PFSK-1 (cell line): Measurements from ENCODE around the gene SPATA46.

Experiments used
- FOXP2 ChIP-seq: optimal IDR thresholded peaks from 2 replicates; pipeline ENCODE3; 2011; ENCODE audit warnings: borderline replicate concordance, control low read depth, inconsistent platforms; ENCODE audit not compliant: insufficient read depth; ENCODE audit errors: extremely low read length, extremely low read depth
- POLR2AphosphoS5 ChIP-seq: IDR thresholded peaks from 2 replicates; pipeline ENCODE4 v1.6.1; 2012; ENCODE audit warnings: low read depth, mild to moderate bottlenecking, control low read depth, low read length, moderate library complexity
- SIN3A ChIP-seq: IDR thresholded peaks from 2 replicates; pipeline ENCODE4 v1.6.1; 2012; ENCODE audit warnings: mild to moderate bottlenecking, low read length, moderate library complexity, borderline replicate concordance; ENCODE audit not compliant: insufficient read depth
- TAF1 ChIP-seq: IDR thresholded peaks from 2 replicates; pipeline ENCODE4 v1.6.1; 2012; ENCODE audit warnings: low read length, control low read depth, borderline replicate concordance; ENCODE audit not compliant: insufficient read depth
- TF ChIP-seq, protein P1 (sequence below), 2 experiments: IDR thresholded peaks; 2 replicates each; pipeline versions ENCODE4 v1.6.1 to v1.8.0; 2011 to 2012; ENCODE audit warnings: low read depth in 2 of 2, low read length in 2 of 2, control low read depth in 1 of 2, inconsistent platforms in 1 of 2, mild to moderate bottlenecking in 1 of 2, moderate library complexity in 1 of 2; ENCODE audit not compliant: insufficient read depth in 1 of 2

The SPATA46 gene

DNA sequence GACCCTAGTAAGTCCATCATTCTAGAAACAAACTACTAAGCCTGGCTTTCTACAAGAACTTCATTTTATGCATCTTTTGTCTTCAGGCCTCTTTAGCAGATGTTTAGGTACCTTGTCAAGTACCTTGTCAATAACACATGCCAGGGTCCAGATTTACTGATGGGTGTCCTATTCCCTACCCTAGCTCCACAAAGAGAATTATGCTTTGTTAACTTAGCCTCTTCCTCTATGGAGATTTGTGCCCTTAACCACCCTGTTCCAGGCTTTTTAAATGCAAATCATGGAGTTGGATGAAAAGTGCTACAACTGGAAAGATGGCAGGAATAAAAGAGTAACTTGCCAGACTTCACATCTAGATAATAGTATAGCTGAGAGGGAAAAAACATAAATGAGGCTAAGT lies 42.7 kb downstream of the SPATA46 start:
- TF ChIP-seq FOXP2: no peak

DNA sequence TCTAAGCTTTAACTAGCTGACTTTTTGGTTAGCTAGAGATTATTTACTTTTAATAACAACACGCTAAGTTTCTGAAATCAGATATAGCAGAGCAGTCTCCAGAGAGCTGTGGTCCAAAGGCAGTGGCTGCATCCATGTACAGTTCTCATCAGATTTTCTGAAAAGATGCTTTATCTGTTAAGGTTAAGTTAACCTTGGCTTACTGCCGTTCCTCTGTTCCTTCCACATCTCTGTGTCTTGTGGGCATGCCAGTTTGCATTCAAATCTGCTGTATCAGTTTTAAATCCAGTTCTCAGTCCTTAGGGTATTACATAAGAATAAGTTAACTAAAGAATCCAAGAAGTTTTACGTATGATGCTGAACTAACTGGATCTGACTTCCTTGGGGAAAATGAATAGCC lies 46.8 kb downstream of the SPATA46 start:
- TF ChIP-seq TAF1: no peak
- TF ChIP-seq FOXP2: no peak
- no peak for TF ChIP-seq POLR2AphosphoS5
- no peak for TF ChIP-seq SIN3A
- TF ChIP-seq, protein P1, sequence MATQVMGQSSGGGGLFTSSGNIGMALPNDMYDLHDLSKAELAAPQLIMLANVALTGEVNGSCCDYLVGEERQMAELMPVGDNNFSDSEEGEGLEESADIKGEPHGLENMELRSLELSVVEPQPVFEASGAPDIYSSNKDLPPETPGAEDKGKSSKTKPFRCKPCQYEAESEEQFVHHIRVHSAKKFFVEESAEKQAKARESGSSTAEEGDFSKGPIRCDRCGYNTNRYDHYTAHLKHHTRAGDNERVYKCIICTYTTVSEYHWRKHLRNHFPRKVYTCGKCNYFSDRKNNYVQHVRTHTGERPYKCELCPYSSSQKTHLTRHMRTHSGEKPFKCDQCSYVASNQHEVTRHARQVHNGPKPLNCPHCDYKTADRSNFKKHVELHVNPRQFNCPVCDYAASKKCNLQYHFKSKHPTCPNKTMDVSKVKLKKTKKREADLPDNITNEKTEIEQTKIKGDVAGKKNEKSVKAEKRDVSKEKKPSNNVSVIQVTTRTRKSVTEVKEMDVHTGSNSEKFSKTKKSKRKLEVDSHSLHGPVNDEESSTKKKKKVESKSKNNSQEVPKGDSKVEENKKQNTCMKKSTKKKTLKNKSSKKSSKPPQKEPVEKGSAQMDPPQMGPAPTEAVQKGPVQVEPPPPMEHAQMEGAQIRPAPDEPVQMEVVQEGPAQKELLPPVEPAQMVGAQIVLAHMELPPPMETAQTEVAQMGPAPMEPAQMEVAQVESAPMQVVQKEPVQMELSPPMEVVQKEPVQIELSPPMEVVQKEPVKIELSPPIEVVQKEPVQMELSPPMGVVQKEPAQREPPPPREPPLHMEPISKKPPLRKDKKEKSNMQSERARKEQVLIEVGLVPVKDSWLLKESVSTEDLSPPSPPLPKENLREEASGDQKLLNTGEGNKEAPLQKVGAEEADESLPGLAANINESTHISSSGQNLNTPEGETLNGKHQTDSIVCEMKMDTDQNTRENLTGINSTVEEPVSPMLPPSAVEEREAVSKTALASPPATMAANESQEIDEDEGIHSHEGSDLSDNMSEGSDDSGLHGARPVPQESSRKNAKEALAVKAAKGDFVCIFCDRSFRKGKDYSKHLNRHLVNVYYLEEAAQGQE (IDR thresholded peaks at IDR 0.05; ENCODE audit: insufficient read depth in 1 of 2, low read depth in 2 of 2, low read length in 2 of 2): no peak

DNA sequence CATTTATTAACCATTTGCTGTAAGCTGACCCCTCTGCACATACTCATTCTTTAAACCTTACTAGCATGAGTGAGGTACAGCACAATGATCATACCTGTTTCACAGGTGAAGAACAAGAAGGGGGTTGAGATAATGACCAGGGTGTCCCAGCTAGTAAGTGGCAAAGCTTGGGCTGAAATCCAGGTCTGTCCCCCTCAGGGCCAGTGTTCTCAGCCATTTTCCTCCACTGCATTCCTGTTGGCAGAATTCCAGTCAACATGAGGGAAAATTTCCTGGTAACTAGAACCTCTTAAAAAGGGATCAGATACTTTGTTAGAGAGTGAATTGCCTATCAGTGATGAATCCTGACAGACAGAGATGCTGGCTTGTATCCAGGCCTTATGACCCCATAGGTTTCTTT lies 48.1 kb downstream of the SPATA46 start:
- TF ChIP-seq SIN3A (no peak), TAF1 (no peak)

DNA sequence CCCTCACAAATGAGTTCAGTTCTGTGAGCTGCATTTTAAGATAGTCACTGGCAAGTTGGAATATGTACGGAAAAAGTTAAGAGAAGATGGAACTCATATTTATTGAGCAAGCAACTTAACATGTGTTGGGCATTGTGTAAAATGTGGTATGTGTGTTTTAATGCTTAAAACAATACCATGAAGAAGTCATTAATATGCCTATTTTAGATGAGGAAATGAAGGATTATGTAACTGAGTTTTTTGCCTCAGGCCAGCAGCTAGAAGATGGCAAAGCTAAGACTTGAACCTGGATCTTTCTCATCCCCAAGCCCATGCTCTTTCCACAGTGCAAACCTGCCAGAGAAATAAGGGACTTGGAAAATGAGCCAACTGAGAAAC lies 48.9 kb downstream of the SPATA46 start:
- TF ChIP-seq SIN3A: no peak
- no peak for TF ChIP-seq FOXP2
- TF ChIP-seq POLR2AphosphoS5: no peak
- TF ChIP-seq, protein P1 (IDR thresholded peaks at IDR 0.05; ENCODE audit: insufficient read depth in 1 of 2, low read depth in 2 of 2, low read length in 2 of 2): no peak
- TF ChIP-seq TAF1: no peak

DNA sequence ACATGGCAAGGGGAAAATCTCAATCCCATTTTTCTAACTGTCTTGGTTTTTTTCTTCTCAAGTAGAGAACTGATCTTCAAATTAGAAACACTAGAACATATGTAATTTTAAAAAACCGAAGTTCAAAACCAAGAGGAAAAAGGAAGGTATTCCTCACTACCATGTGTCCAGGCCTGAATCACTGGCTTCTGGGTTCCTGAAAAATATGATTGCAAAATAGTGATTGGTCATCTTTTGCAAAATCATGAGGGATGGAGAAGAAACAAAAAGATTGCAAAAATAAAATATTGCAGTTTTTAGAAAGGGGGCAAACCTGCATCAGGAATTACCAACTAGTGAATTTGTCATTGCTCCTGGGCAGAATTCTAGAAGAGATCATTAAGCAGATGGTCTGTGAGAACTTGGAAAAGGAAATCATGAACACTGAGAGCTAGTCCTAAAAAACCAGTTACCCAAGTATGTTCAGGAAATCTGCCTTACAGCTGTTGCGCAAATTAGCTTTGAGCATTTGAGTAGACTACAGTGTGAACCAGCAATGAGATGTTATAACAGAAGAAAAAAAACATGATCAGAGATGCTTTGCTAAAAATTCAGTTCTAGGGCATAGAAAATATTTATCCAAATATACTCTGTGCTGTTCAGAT lies 49.4 kb downstream of the SPATA46 start:
- TF ChIP-seq POLR2AphosphoS5: no peak
- no peak for TF ChIP-seq FOXP2
- no peak for TF ChIP-seq SIN3A
- TF ChIP-seq TAF1: no peak
- TF ChIP-seq, protein P1 (IDR thresholded peaks at IDR 0.05; ENCODE audit: insufficient read depth in 1 of 2, low read depth in 2 of 2, low read length in 2 of 2): no peak

DNA sequence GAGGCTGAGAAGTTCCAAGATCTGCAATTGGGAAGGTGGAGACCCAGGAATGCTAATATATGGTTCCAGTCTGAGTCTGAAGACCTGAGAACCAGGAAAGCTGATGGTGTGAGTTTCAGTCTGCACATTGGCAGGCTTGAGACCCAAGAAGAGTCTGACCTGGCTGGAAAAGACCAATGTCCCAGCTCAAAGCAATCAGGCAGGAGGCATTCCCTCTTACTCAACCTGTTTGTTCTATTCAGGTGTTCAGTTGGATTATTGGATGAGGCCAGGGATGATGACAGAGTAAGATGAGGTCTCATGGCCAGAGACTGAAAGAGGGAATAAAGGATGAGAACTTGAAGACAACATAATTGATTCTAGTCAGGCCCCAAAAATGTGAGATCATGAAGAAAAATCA lies 50.1 kb downstream of the SPATA46 start:
- no peak for TF ChIP-seq TAF1
- TF ChIP-seq, protein P1 (IDR thresholded peaks at IDR 0.05; ENCODE audit: insufficient read depth in 1 of 2, low read depth in 2 of 2, low read length in 2 of 2): no peak
- no peak for TF ChIP-seq FOXP2
- no peak for TF ChIP-seq POLR2AphosphoS5
- TF ChIP-seq SIN3A: no peak
